Measurements from ENCODE around the gene SMYD3. TPM values are rescaled to one million over a fixed set of nuclear protein-coding genes. Genes with fewer than 3 reads are reported as not detected.
"Not testable (repeated sequence)": the region's sequence is repeated elsewhere in the genome, so short reads cannot be mapped to it uniquely, and the experiment has no call there.

Gene SMYD3
- total RNA-seq, 1 donor from 2014 or later, result 28.3 TPM

GRCh38 chr1:246351721-246352120, 155.4 kb downstream of the SMYD3 start:
- no peak for DNase-seq

- DNase-seq, result no peak
Measured at GRCh38 chr1:246350745-246351144, 156.3 kb downstream of the SMYD3 start.

DNA sequence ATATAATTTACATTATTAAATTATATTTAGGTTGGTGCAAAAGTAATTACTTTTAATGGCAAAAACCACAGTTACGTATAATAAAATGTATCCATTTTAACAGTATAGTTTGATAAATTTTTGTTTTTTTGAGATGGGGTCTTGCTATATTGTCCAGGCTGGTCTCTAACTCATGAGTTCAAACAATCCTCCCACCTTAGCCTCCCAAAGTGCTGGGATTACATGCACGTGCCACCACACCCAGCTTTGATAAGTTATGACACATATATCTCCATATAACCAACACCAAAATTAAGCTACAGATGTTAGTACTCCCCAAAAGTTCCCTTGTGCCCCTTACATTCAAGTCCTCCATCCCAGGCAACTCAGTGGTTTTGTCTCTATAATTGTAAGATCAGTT, 163.1 kb downstream of the SMYD3 start:
- DNase-seq, result no peak

- no peak for DNase-seq
Measured at GRCh38 chr1:246343251-246343650, 163.8 kb downstream of the SMYD3 start.

GRCh38 chr1:246338546-246338945, 168.5 kb downstream of the SMYD3 start:
- no peak for DNase-seq

- DNase-seq, result no peak
Measured at GRCh38 chr1:246338098-246338497, 169.0 kb downstream of the SMYD3 start.

DNA sequence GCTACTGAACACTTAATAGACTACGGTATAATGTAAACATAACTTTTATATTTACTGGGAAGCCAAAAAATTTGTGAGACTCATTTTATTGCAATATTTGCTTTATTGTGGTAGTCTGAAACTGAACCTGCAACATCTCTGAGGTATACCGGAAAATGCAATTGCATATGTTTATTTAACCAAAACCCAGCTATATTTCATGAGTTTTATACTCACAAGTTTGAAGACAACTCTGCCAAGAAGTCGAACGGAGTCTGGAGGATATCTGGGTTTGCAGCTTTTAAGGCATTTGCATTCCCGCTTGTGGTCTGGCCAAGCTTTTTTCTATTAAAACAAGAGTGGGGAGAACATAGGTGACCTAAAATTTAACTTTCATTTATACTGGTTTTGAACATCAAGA, 171.9 kb downstream of the SMYD3 start:
- DNase-seq, result no peak

GRCh38 chr1:246333855-246334254, 173.2 kb downstream of the SMYD3 start:
- no peak for DNase-seq

GRCh38 chr1:246332078-246332477, 175.0 kb downstream of the SMYD3 start:
- no peak for DNase-seq

GRCh38 chr1:246329900-246330299, 177.2 kb downstream of the SMYD3 start:
- DNase-seq, result no peak

DNA sequence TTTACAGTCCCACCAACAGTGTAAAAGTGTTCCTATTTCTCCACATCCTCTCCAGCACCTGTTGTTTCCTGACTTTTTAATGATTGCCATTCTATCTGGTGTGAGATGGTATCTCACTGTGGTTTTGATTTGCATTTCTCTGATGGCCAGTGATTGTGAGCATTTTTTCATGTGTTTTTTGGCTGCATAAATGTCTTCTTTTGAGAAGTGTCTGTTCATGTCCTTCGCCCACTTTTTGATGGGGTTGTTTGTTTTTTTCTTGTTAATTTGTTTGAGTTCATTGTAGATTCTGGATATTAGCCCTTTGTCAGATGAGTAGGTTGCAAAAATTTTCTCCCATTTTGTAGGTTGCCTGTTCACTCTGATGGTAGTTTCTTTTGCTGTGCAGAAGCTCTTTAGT, 177.8 kb downstream of the SMYD3 start:
- DNase-seq, result not testable (repeated sequence)

DNA sequence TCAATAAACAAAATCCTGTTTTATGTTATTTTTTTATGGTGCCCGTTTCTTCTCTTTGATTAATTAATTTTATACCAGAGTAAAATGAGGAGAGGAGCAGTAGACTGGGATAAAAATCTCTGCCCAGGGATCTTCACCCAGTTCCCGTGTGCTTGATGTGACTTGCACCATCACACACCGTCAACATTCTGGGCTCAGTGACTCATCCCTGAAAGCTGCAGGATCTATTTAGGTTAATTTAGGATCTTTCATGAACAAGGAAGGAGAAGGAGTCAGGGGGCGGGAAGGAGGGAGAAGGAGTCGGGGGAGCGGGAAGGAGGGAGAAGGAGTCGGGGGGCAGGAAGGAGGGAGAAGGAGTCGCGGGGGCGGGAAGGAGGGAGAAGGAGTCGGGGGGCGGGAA, 182.4 kb downstream of the SMYD3 start:
- DNase-seq, result no peak

- not testable (repeated sequence) for DNase-seq
Measured at GRCh38 chr1:246324033-246324432, 183.0 kb downstream of the SMYD3 start.

DNA sequence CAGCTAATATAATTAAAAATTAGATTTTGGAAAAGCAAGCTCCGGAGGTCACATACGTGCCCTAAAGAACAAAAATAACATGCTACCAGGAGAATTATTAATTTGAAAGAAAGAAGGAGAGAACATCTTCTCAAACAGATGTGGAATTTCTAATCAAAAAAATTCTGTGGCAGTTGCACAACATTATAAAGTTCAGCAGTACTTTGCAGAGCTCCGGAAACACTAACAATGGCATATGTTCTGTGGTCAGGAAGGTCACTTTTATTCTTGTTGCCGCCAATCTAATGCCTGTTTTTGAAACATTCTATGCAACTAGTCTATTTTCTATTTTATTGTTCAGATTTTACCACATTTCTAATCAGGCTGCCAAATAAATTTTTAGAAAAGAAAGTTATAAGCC, 186.8 kb downstream of the SMYD3 start:
- no peak for DNase-seq

DNA sequence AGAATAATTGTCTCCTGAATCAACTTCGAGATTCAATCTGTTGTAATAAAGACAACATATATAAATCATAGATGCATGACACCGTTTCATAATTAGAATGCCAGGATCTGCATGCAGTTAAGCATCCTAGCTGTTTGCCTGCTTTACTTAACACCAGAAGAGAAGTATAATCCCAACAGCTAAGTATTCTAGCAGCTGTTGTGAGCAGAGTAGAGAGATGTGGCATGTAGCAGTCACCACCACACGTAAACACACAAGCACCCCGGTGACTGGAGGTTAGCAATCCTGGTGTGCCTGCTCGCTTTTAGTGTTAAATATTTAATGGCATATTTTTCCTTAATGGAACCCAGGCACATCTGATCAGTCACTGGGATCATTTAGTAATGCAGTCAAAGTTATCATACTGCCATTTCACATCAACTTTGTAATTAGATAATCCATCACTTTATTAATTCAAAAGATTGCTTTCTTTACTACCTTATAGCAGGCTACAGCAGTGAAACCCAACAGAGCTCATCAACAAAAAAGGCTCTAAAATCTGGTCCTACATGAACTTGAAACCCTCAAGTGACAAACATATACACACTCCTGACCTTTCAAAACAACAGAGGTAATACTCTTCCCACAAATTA, 187.9 kb downstream of the SMYD3 start:
- DNase-seq, result no peak

GRCh38 chr1:246318622-246319021, 188.5 kb downstream of the SMYD3 start:
- no peak for DNase-seq

- DNase-seq, result no peak
Measured at GRCh38 chr1:246318036-246318359, 189.1 kb downstream of the SMYD3 start.

DNA sequence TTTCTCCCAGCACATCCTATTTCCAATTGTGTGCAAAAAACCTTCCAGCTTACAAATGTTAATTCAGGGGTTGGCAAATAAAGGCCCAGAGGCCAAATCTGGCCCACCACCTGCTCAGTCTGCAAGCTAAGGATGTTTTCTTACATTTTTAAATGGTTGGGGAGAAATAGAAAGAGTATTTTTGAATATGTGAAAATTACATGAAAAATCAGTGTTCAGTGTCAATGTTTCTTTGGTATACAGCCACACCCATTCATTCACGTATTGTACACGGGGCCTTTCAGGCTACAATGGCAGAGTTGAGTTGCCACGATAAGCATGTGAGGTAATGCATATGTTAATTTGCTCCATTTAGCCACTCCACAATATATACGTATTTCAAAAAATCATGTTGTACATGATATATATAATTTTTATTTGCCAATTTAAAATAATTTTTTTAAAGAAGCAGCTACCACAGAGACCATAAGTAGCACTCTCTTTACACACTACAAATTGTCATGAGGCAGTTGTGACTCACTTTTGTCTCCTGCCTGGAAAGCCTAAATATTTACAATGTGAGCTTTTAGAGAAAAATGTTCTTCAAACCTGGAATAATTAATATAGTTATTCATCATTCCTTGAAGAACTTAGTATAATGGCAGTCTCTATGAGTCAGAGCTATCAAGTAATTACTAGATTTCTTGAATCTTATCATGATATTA, 189.6 kb downstream of the SMYD3 start:
- no peak for DNase-seq

GRCh38 chr1:246311461-246311860, 195.6 kb downstream of the SMYD3 start:
- DNase-seq, result no peak

DNA sequence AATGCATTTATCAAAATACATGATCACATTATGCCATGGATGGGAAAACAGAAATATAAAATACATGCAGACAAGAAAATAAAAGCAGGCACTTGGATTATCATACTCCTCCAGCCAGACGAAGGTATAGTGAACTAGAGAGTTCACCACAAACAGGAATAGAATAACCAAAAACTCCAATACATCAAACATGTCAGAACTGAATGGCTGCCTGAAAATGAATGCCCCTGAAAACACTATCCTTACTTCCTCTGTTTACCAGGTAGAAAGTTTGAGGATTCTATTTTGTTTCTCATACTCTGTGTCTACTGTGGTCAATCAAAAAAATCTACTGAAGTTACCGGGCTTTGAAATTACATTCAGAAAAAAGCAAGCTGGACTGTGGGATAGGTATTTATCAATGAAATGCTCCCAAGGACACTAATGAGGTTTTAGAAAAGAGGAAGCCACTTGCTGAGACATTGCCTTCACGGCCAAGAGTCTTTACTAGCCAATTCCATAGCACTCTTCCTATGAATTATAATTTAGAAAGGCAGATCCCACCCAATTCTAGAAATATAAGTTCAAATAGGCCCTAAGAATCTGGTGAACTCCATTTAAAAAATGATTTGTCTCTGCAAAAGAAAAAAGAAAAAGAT, 197.7 kb downstream of the SMYD3 start:
- DNase-seq, result no peak

GRCh38 chr1:246308533-246309075, 198.5 kb downstream of the SMYD3 start:
- DNase-seq, result peak; percentile 73

GRCh38 chr1:246306415-246307037, 200.6 kb downstream of the SMYD3 start:
- no peak for DNase-seq
